ENCODE data around the gene ADARB2. TPM values are rescaled to one million over a fixed set of nuclear protein-coding genes. Genes with fewer than 3 reads are reported as not detected.
"Not testable (repeated sequence)": the region's sequence is repeated elsewhere in the genome, so short reads cannot be mapped to it uniquely, and the experiment has no call there.

ADARB2 gene
- total RNA-seq, 1 experiment from 2014 or later, result 0.11 TPM

GRCh38 chr10:1175956-1176565, 561.3 kb downstream of the ADARB2 start:
- DNase-seq (ENCODE audit: low read depth), result no peak

- no peak for DNase-seq (ENCODE audit: low read depth)
These were observed 563.3 kb downstream of the ADARB2 start for GRCh38 chr10:1174022-1174421.

GRCh38 chr10:1173091-1173490, 564.2 kb downstream of the ADARB2 start:
- no peak for DNase-seq (ENCODE audit: low read depth)

- no peak for DNase-seq (ENCODE audit: low read depth)
These were observed 564.9 kb downstream of the ADARB2 start for GRCh38 chr10:1172256-1172984.

GRCh38 chr10:1171586-1171985, 565.7 kb downstream of the ADARB2 start:
- DNase-seq (ENCODE audit: low read depth), result no peak

- no peak for DNase-seq (ENCODE audit: low read depth)
These were observed 566.1 kb downstream of the ADARB2 start for GRCh38 chr10:1171182-1171581.

- no peak for DNase-seq (ENCODE audit: low read depth)
These were observed 566.5 kb downstream of the ADARB2 start for GRCh38 chr10:1170867-1171180.

- no peak for DNase-seq (ENCODE audit: low read depth)
These were observed 567.1 kb downstream of the ADARB2 start for GRCh38 chr10:1169981-1170866.

- no peak for DNase-seq (ENCODE audit: low read depth)
These were observed 568.0 kb downstream of the ADARB2 start for GRCh38 chr10:1169186-1169885.

GRCh38 chr10:1168763-1169162, 568.6 kb downstream of the ADARB2 start:
- DNase-seq (ENCODE audit: low read depth), result no peak

- no peak for DNase-seq (ENCODE audit: low read depth)
These were observed 570.5 kb downstream of the ADARB2 start for GRCh38 chr10:1166828-1167275.

GRCh38 chr10:1166101-1166827, 571.1 kb downstream of the ADARB2 start:
- DNase-seq (ENCODE audit: low read depth), result no peak

GRCh38 chr10:1163831-1164230, 573.5 kb downstream of the ADARB2 start:
- no peak for DNase-seq (ENCODE audit: low read depth)

- no peak for DNase-seq (ENCODE audit: low read depth)
These were observed 574.1 kb downstream of the ADARB2 start for GRCh38 chr10:1163204-1163660.

- no peak for DNase-seq (ENCODE audit: low read depth)
These were observed 574.7 kb downstream of the ADARB2 start for GRCh38 chr10:1162481-1163203.

GRCh38 chr10:1161315-1161673, 576.0 kb downstream of the ADARB2 start:
- DNase-seq (ENCODE audit: low read depth), result not testable (repeated sequence)

- no peak for DNase-seq (ENCODE audit: low read depth)
These were observed 576.6 kb downstream of the ADARB2 start for GRCh38 chr10:1160561-1161314.

GRCh38 chr10:1159131-1160061, 577.9 kb downstream of the ADARB2 start:
- no peak for DNase-seq (ENCODE audit: low read depth)

GRCh38 chr10:1158536-1158935, 578.8 kb downstream of the ADARB2 start:
- not testable (repeated sequence) for DNase-seq (ENCODE audit: low read depth)
